GM12878 (cell line): ENCODE measurements around the gene OSMR. TPM values are rescaled to one million over a fixed set of nuclear protein-coding genes. Genes with fewer than 3 reads are reported as not detected.

Experiments
- ATAC-seq: fragments of 200-7000 bp; cut with Tn5 transposase; 3 replicates; pipeline ENCODE4 v1.9.1; 2020; ENCODE audit warnings: mild to moderate bottlenecking, moderate library complexity
- BruUV-seq: library from RNA; stranded (reverse); fragments of 400-500 nt; replicated peaks from 2 replicates; lab custom pipeline; 2021; lab: Mats Ljungman, UMichigan
- CTCF ChIA-PET: fragments of 300-600 bp; sonication (Branson Sonifier 250); formaldehyde crosslinking; extraction: SDS; loops from one replicate; lab custom pipeline; 2021; ENCODE audit warnings: inconsistent platforms; lab: Yijun Ruan, JAX
- POLR2A ChIA-PET: fragments of 350-600 bp; formaldehyde crosslinking; extraction: SDS; loops from one replicate; lab custom pipeline; 2021; ENCODE audit warnings: inconsistent platforms; lab: Charles Lee
- RAD21 ChIA-PET: fragments of 300-600 bp; sonication (Branson Sonifier 250); formaldehyde crosslinking; loops from one replicate; lab custom pipeline; 2023; ENCODE audit warnings: antibody characterized with exemption; ENCODE audit not compliant: unreplicated experiment; lab: Charles Lee
- SMC1A ChIA-PET: fragments of 300-600 bp; sonication (Branson Sonifier 250); formaldehyde crosslinking; loops from one replicate; lab custom pipeline; 2023; ENCODE audit not compliant: unreplicated experiment, uncharacterized antibody; lab: Charles Lee
- DNase-seq: peaks from one replicate; pipeline ENCODE4 v3.0.0-alpha.2; 2011; ENCODE audit warnings: low read depth, low spot score
- FAIRE-seq: peaks from 3 replicates; lab custom pipeline; 2011; peaks lifted over from hg19 to GRCh38; lab: Jason Lieb, UNC
- H2AFZ ChIP-seq: 2 replicates; pipeline ENCODE4 v1.6.0; 2011; ENCODE audit warnings: low read depth, low read length, control low read depth; ENCODE audit not compliant: control insufficient read depth
- H3K27ac ChIP-seq: 2 replicates; pipeline ENCODE4 v1.5.1; 2011; ENCODE audit warnings: control low read depth; ENCODE audit not compliant: control insufficient read depth, insufficient read depth
- H3K27me3 ChIP-seq, 2 experiments: replicated peaks in 1 of 2; 2 replicates each; pipeline versions ENCODE4 v1.6.0 to v1.6.1; 2011; ENCODE audit warnings: low read length in 1 of 2; ENCODE audit not compliant: control insufficient read depth in 2 of 2, insufficient read depth in 2 of 2
- H3K36me3 ChIP-seq, 2 experiments: 2 replicates each; pipeline ENCODE4 v1.5.1; 2011; ENCODE audit warnings: low read length in 1 of 2; ENCODE audit not compliant: control insufficient read depth in 2 of 2, insufficient read depth in 2 of 2
- H3K4me1 ChIP-seq: 2 replicates; pipeline ENCODE4 v1.6.1; 2011; ENCODE audit warnings: mild to moderate bottlenecking, low read length, moderate library complexity, mixed read lengths; ENCODE audit not compliant: control insufficient read depth, insufficient read depth
- H3K4me2 ChIP-seq: 2 replicates; pipeline ENCODE4 v1.6.0; 2011; ENCODE audit warnings: control low read depth; ENCODE audit not compliant: control insufficient read depth, insufficient read depth
- H3K4me3 ChIP-seq: fragments of 200-600 bp; sonication (generic); 2 replicates; pipeline ENCODE4 v1.5.1; 2016
- H3K79me2 ChIP-seq: 2 replicates; pipeline ENCODE4 v1.6.0; 2011; ENCODE audit warnings: low read length; ENCODE audit not compliant: control insufficient read depth, insufficient read depth
- H3K9ac ChIP-seq: 2 replicates; pipeline ENCODE4 v1.8.0; 2011; ENCODE audit warnings: low read length, control low read depth, mixed read lengths; ENCODE audit not compliant: control insufficient read depth, insufficient read depth
- H3K9me3 ChIP-seq: replicated peaks from 3 replicates; pipeline ENCODE4 v1.5.1; 2011; ENCODE audit warnings: mild to moderate bottlenecking, low read length; ENCODE audit not compliant: control insufficient read depth, insufficient read depth
- H4K20me1 ChIP-seq: 2 replicates; pipeline ENCODE4 v1.6.0; 2011; ENCODE audit not compliant: control insufficient read depth, insufficient read depth
- BCL11A ChIP-seq: IDR thresholded peaks from 2 replicates; pipeline ENCODE4 v1.6.1; 2011; ENCODE audit warnings: low read depth, low read length
- CBFB ChIP-seq: IDR thresholded peaks from 2 replicates; pipeline ENCODE4 v1.6.1; 2016; ENCODE audit warnings: antibody characterized with exemption, low read depth
- CREB1 ChIP-seq: IDR thresholded peaks from 2 replicates; pipeline ENCODE4 v1.6.1; 2012; ENCODE audit warnings: low read depth, mild to moderate bottlenecking, inconsistent platforms
- DPF2 ChIP-seq: fragments of 450-650 bp; IDR thresholded peaks from 2 replicates; pipeline ENCODE4 v1.6.1; 2017; ENCODE audit warnings: mild to moderate bottlenecking
- EGR1 ChIP-seq, 2 experiments: IDR thresholded peaks; 1 replicate in 1 of 2; 2 replicates in 1 of 2; pipeline ENCODE4 v1.6.1; 2011 to 2012; ENCODE audit warnings: low read depth in 2 of 2, low read length in 2 of 2, borderline replicate concordance in 1 of 2, mild to moderate bottlenecking in 1 of 2, moderate library complexity in 1 of 2
- ESRRA ChIP-seq: IDR thresholded peaks from 2 replicates; pipeline ENCODE4 v1.6.1; 2012; ENCODE audit warnings: mild to moderate bottlenecking, low read length, improper control_type of control experiment
- FOXM1 ChIP-seq: IDR thresholded peaks from 2 replicates; pipeline ENCODE4 v1.6.1; 2012; ENCODE audit warnings: low read depth, mild to moderate bottlenecking, inconsistent platforms, low read length, moderate library complexity
- HDAC2 ChIP-seq: fragments of 200-600 bp; sonication (generic); IDR thresholded peaks from 2 replicates; pipeline ENCODE4 v1.6.1; 2017
- IKZF1 ChIP-seq: fragments of 450-650 bp; conservative IDR thresholded peaks from 2 replicates; pipeline ENCODE4 v1.6.1; 2017; ENCODE audit warnings: antibody characterized with exemption, mild to moderate bottlenecking
- KAT2A ChIP-seq: conservative IDR thresholded peaks from 2 replicates; pipeline ENCODE4 v1.6.1; 2011; ENCODE audit warnings: low read depth, low read length; ENCODE audit not compliant: control insufficient read depth
- KLF5 ChIP-seq: fragments of 450-650 bp; IDR thresholded peaks from 2 replicates; pipeline ENCODE4 v1.6.1; 2014; ENCODE audit warnings: mild to moderate bottlenecking; ENCODE audit not compliant: partially characterized antibody
- PAX5 ChIP-seq: IDR thresholded peaks from 2 replicates; pipeline ENCODE4 v1.6.1; 2011; ENCODE audit warnings: low read depth, low read length, borderline replicate concordance
- PML ChIP-seq: IDR thresholded peaks from 2 replicates; pipeline ENCODE4 v1.6.1; 2012; ENCODE audit warnings: low read length, inconsistent platforms
- RAD21 ChIP-seq: IDR thresholded peaks from 2 replicates; pipeline ENCODE4 v1.6.1; 2011; ENCODE audit warnings: mild to moderate bottlenecking, low read depth, low read length, moderate library complexity; ENCODE audit not compliant: insufficient read depth
- SREBF2 ChIP-seq: IDR thresholded peaks from 2 replicates; pipeline ENCODE4 v1.6.1; 2012; ENCODE audit warnings: mild to moderate bottlenecking, low read length
- YBX1 ChIP-seq: fragments of 450-650 bp; IDR thresholded peaks from 2 replicates; pipeline ENCODE4 v1.6.1; 2016; ENCODE audit warnings: antibody characterized with exemption
- ZNF217 ChIP-seq: fragments of 450-650 bp; IDR thresholded peaks from 2 replicates; pipeline ENCODE4 v1.6.1; 2017; ENCODE audit warnings: antibody characterized with exemption, mild to moderate bottlenecking
- WGBS: methylation state at CpG from one replicate; pipeline ENCODE4 v1.1.6; 2016; ENCODE audit warnings: low lambda C conversion rate; ENCODE audit not compliant: insufficient replicate concordance, insufficient coverage; ENCODE audit errors: missing lambda C conversion rate; 5-methylcytosine and 5-hydroxymethylcytosine counted together
- in situ Hi-C: fragments of 300-500 bp; cut with MboI; formaldehyde crosslinking; loops from 9 replicates; pipeline ENCODE4 v1.14.3; 2018; ENCODE audit warnings: mixed read lengths
- intact Hi-C: fragments of 100-400 bp; cut with micrococcal nuclease; formaldehyde crosslinking; loops from one replicate; pipeline ENCODE4 v1.14.2; 2022; ENCODE audit not compliant: unreplicated experiment
- polyA plus RNA-seq, 11 experiments: library from polyadenylated mRNA; depleted of rRNA in 4 of 11; unstranded in 6 of 11; stranded (reverse) in 5 of 11; fragments of >200 nt; fragmentation: Nextera tagmentation in 4 of 11; fragmentation: Illumina TruSeq in 1 of 11; extraction: Ambion mirVana in 4 of 11; extraction: Trizol in 1 of 11; gene quantifications; 1 replicate in 1 of 11; 2 replicates in 10 of 11; pipeline versions ENCODE4 v1.2.1 to v1.2.3, GENCODE V29; 2011 to 2016; ENCODE audit warnings: inconsistent platforms in 2 of 11, missing spikeins in 2 of 11, low read depth in 1 of 11
- total RNA-seq, 4 experiments: library from RNA; depleted of rRNA in 3 of 4; stranded (reverse); fragments of >200 nt in 3 of 4; fragmentation: Illumina TruSeq in 1 of 4; extraction: Trizol in 1 of 4; gene quantifications; 2 replicates each; pipeline versions ENCODE4 v1.2.1 to v1.2.3, GENCODE V29; 2013 to 2021
- TF ChIP-seq, protein P1 (sequence below): fragments of 450-650 bp; formaldehyde crosslinking; IDR thresholded peaks from 2 replicates; pipeline ENCODE4 v1.4.0; 2022; ENCODE audit warnings: mild to moderate bottlenecking, moderate library complexity
- TF ChIP-seq, protein P2 (sequence below): IDR thresholded peaks from 2 replicates; pipeline ENCODE4 v1.6.1; 2012; ENCODE audit warnings: low read depth, low read length, improper control_type of control experiment
- TF ChIP-seq, protein P3 (sequence below): IDR thresholded peaks from 2 replicates; pipeline ENCODE4 v1.6.1; 2012; ENCODE audit warnings: low read depth, low read length, improper control_type of control experiment

Gene OSMR
- total and polyA plus RNA-seq, 10 of the 15 experiments (the other 5 are each of a cell fraction or from before 2014, with no cell fraction given): 0.03 to 0.05 TPM; not detected in 8

DNA sequence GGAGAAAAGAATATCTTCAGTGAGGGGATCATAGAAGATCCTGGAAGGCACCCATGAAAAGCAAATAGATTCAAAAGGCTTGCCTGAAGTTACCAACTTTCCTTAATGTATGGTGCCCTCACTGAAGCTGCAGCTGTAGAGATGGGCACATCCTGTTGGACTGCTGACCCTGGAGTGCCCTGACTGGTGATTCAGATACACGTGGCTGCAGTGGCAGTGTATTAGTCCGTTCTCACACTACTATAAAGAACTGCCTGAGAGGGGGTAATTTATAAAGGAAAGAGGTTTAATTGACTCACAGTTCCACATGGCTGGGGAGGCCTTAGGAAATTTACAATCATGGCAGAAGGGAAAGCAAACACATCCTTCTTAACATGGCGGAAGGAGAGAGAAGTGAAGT is 80.3 kb downstream of the OSMR start:
- Histone ChIP-seq H3K4me2 (no peak overlapping the region), H3K9ac (no peak overlapping the region), H3K36me3 (no peaks in the 10 kb centered on the region), H3K4me1 (no peaks in the 10 kb centered on the region), H3K27ac (no peak overlapping the region), H3K27me3 (no peaks in the 10 kb centered on the region), H2AFZ (no peak overlapping the region), H3K79me2 (no peaks in the 10 kb centered on the region), H3K4me3 (no peak overlapping the region), H4K20me1 (no peaks in the 10 kb centered on the region), H3K9me3 (no peaks in the 10 kb centered on the region)
- ChIA-PET RAD21 (no interaction called here), POLR2A (no interaction called here), CTCF (interaction anchor here (1.3 to 1.7 kb wide), 2 partner anchors 155 to 484 kb away, joined by 4 to 5 read pairs; no protein-coding TSS in a partner anchor), SMC1A (no interaction called here)
- in situ Hi-C loops (no loop called here), intact Hi-C loops (no loop called here)
- BruUV-seq: no TSS peak
- FAIRE-seq (no peak), ATAC-seq (no peak), DNase-seq (no peak)
- TF ChIP-seq IKZF1 (no peak), ESRRA (no peak), PML (no peak), SREBF2 (no peak), DPF2 (no peak), CREB1 (no peak), KAT2A (no peak), RAD21 (no peak), BCL11A (no peak), FOXM1 (no peak), EGR1 (IDR thresholded peaks at IDR 0.05; ENCODE audit: borderline replicate concordance in 1 of 2, low read depth in 2 of 2, low read length in 2 of 2) (no peak), ZNF217 (no peak), HDAC2 (no peak), PAX5 (no peak), KLF5 (no peak), YBX1 (no peak), CBFB (no peak)
- TF ChIP-seq, protein P1, sequence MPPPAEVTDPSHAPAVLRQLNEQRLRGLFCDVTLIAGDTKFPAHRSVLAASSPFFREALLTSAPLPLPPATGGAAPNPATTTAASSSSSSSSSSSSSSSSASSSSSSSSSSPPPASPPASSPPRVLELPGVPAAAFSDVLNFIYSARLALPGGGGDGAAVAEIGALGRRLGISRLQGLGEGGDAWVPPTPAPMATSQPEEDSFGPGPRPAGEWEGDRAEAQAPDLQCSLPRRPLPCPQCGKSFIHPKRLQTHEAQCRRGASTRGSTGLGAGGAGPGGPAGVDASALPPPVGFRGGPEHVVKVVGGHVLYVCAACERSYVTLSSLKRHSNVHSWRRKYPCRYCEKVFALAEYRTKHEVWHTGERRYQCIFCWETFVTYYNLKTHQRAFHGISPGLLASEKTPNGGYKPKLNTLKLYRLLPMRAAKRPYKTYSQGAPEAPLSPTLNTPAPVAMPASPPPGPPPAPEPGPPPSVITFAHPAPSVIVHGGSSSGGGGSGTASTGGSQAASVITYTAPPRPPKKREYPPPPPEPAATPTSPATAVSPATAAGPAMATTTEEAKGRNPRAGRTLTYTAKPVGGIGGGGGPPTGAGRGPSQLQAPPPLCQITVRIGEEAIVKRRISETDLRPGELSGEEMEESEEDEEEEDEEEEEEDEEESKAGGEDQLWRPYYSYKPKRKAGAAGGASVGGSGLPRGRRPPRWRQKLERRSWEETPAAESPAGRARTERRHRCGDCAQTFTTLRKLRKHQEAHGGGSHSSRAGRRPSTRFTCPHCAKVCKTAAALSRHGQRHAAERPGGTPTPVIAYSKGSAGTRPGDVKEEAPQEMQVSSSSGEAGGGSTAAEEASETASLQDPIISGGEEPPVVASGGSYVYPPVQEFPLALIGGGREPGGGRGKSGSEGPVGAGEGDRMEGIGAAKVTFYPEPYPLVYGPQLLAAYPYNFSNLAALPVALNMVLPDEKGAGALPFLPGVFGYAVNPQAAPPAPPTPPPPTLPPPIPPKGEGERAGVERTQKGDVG (CRISPR knock-in tag): no peak
- TF ChIP-seq, protein P2, sequence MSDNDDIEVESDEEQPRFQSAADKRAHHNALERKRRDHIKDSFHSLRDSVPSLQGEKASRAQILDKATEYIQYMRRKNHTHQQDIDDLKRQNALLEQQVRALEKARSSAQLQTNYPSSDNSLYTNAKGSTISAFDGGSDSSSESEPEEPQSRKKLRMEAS: no peak
- TF ChIP-seq, protein P3, sequence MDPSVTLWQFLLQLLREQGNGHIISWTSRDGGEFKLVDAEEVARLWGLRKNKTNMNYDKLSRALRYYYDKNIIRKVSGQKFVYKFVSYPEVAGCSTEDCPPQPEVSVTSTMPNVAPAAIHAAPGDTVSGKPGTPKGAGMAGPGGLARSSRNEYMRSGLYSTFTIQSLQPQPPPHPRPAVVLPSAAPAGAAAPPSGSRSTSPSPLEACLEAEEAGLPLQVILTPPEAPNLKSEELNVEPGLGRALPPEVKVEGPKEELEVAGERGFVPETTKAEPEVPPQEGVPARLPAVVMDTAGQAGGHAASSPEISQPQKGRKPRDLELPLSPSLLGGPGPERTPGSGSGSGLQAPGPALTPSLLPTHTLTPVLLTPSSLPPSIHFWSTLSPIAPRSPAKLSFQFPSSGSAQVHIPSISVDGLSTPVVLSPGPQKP: no peak
- 53% methylated on average over 3 of the region's 3 CpGs for WGBS
